HL-60 (cell line): ENCODE measurements around the gene CNTNAP5.

ENCODE experiments used
- DNase-seq, 2 experiments: peaks; one replicate each; pipeline ENCODE4 v3.0.0-alpha.2; 2010 to 2020; ENCODE audit warnings: low read depth in 1 of 2, low spot score in 1 of 2
- H3K27ac ChIP-seq: fragments of 250-450 bp; sonication (Bioruptor Pico); replicated peaks from 2 replicates; pipeline ENCODE4 v1.5.1; 2020; ENCODE audit warnings: mild to moderate bottlenecking, moderate library complexity
- H3K27me3 ChIP-seq: fragments of 250-450 bp; sonication (Bioruptor Pico); 2 replicates; pipeline ENCODE4 v1.5.1; 2021; ENCODE audit warnings: mild to moderate bottlenecking, moderate library complexity; ENCODE audit not compliant: insufficient read depth, poor library complexity, severe bottlenecking
- H3K4me3 ChIP-seq: replicated peaks from 2 replicates; pipeline ENCODE4 v1.5.1; 2011; ENCODE audit warnings: mild to moderate bottlenecking, control low read depth, low read length; ENCODE audit not compliant: insufficient read depth
- CTCF ChIP-seq: IDR thresholded peaks from one replicate; pipeline ENCODE4 v1.5.1; 2011; ENCODE audit warnings: low read length, control low read depth, inconsistent platforms; ENCODE audit not compliant: insufficient read depth
- GABPA ChIP-seq: IDR thresholded peaks from 2 replicates; pipeline ENCODE4 v1.6.1; 2012; ENCODE audit warnings: low read depth
- POLR2AphosphoS5 ChIP-seq: IDR thresholded peaks from 2 replicates; pipeline ENCODE4 v1.6.1; 2012; ENCODE audit warnings: low read depth
- REST ChIP-seq: IDR thresholded peaks from 2 replicates; pipeline ENCODE4 v1.6.1; 2012; ENCODE audit warnings: low read depth; ENCODE audit not compliant: insufficient replicate concordance
- SPI1 ChIP-seq: IDR thresholded peaks from 2 replicates; pipeline ENCODE4 v1.6.1; 2012; ENCODE audit warnings: low read depth, mild to moderate bottlenecking, borderline replicate concordance

CNTNAP5 gene

GRCh38 chr2:124708661-124709060 lies 683.6 kb downstream of the CNTNAP5 start:
- no peak overlapping the region for H3K27ac ChIP-seq
- no peaks in the 10 kb centered on the region for H3K27me3 ChIP-seq
- TF ChIP-seq GABPA (no peak), CTCF (no peak), POLR2AphosphoS5 (no peak), SPI1 (no peak), REST (no peak)
- no peak for DNase-seq
- no peak overlapping the region for H3K4me3 ChIP-seq

GRCh38 chr2:124713969-124714368 lies 688.9 kb downstream of the CNTNAP5 start:
- H3K4me3 ChIP-seq: no peak overlapping the region
- DNase-seq: no peak
- H3K27me3 ChIP-seq: no peaks in the 10 kb centered on the region
- TF ChIP-seq POLR2AphosphoS5 (no peak), GABPA (no peak), SPI1 (no peak), CTCF (no peak), REST (no peak)
- H3K27ac ChIP-seq: no peak overlapping the region

GRCh38 chr2:124725187-124725586 lies 700.1 kb downstream of the CNTNAP5 start:
- TF ChIP-seq POLR2AphosphoS5 (no peak), GABPA (no peak), SPI1 (no peak), REST (no peak), CTCF (no peak)
- no peaks in the 10 kb centered on the region for H3K27me3 ChIP-seq

More at GRCh38 chr2:124725187-124725586, 700.1 kb downstream of the CNTNAP5 start:
- Histone ChIP-seq H3K4me3 (no peak overlapping the region), H3K27ac (no peak overlapping the region)
- no peak for DNase-seq
